Measurements from ENCODE around the gene DDX56.

GRCh38 chr7:44517175-44517574 lies 56.5 kb downstream of the DDX56 start:
- TF ChIP-seq GLIS3 (CRISPR knock-in tag; IDR thresholded peaks at IDR 0.05) (no peak), POU6F1 (CRISPR knock-in tag; IDR thresholded peaks at IDR 0.05; ENCODE audit: borderline replicate concordance, low read depth) (no peak), ARNTL (CRISPR knock-in tag; IDR thresholded peaks at IDR 0.05; ENCODE audit: borderline replicate concordance, low read depth) (no peak), ZNF8 (CRISPR knock-in tag; IDR thresholded peaks at IDR 0.05) (no peak), TSHZ2 (CRISPR knock-in tag; IDR thresholded peaks at IDR 0.05) (no peak), PPARA (CRISPR knock-in tag; IDR thresholded peaks at IDR 0.05; ENCODE audit: borderline replicate concordance) (no peak), CSDC2 (CRISPR knock-in tag; IDR thresholded peaks at IDR 0.05) (no peak), ESRRG (CRISPR knock-in tag; IDR thresholded peaks at IDR 0.05) (no peak), ZFP3 (CRISPR knock-in tag; IDR thresholded peaks at IDR 0.05) (no peak), RARB (CRISPR knock-in tag; IDR thresholded peaks at IDR 0.05) (no peak)

All from SK-N-SH treated with all-trans-retinoic acid at 6 μM for 48 hours (cell line).